Measurements from ENCODE around the gene FMO5. TPM values are rescaled to one million over a fixed set of nuclear protein-coding genes. Genes with fewer than 3 reads are reported as not detected.

FMO5 gene
- total and polyA plus RNA-seq, 2 of the 13 experiments (the other 11 are each of a cell fraction or from before 2014, with no cell fraction given), result 48.2 to 149 TPM

DNA sequence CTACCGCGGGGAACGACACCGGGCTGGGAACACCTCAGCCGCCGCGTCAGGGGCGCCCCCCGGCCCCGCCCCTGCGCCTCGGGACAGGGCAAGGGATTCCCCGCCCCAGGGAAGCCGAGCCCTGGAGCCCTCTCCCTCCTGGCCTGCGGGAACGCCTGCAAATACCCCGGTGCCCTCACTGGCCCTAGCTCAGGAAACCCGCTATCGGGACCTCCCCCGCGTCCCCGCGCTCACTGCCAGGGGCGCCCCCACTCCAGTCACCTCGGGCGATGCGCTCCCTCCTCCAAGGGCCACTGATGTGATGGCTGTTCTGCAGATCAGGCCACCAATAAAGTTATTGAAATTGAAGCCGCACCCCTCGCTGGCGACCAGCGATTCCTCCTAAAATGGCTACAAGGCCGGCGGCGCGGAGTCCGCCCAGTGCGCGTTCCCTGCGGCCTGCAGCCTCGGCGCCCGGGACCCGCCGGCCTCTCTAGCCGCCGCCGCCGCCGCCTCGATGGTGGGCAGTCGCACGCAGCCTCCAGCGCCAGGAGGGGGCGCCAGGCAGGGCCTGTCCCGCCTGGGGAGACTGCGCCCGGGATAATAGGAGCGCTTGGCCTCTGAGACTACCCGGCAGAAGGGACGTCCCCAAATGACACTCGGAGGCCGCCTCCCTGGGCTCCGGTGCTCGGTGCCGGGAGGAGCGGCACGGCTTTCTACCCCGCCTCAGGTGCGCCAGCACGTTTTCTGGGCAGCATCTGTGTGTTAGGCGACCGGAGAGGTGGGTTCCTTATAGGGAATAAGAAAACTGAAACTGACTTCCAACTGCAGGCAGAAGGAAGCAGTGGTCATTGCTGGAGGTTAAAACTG lies 52.7 kb downstream of the FMO5 start, which contains the start of gene PRKAB2 (continued):
- TF ChIP-seq, protein P1, sequence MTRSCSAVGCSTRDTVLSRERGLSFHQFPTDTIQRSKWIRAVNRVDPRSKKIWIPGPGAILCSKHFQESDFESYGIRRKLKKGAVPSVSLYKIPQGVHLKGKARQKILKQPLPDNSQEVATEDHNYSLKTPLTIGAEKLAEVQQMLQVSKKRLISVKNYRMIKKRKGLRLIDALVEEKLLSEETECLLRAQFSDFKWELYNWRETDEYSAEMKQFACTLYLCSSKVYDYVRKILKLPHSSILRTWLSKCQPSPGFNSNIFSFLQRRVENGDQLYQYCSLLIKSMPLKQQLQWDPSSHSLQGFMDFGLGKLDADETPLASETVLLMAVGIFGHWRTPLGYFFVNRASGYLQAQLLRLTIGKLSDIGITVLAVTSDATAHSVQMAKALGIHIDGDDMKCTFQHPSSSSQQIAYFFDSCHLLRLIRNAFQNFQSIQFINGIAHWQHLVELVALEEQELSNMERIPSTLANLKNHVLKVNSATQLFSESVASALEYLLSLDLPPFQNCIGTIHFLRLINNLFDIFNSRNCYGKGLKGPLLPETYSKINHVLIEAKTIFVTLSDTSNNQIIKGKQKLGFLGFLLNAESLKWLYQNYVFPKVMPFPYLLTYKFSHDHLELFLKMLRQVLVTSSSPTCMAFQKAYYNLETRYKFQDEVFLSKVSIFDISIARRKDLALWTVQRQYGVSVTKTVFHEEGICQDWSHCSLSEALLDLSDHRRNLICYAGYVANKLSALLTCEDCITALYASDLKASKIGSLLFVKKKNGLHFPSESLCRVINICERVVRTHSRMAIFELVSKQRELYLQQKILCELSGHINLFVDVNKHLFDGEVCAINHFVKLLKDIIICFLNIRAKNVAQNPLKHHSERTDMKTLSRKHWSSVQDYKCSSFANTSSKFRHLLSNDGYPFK (CRISPR knock-in tag; IDR thresholded peaks at IDR 0.05; ENCODE audit: borderline replicate concordance), result peak; percentile 66; the same call in 1 of the 2 replicates
- peak; percentile 45; the same call in 1 of the 2 replicates for TF ChIP-seq SOX13 (IDR thresholded peaks at IDR 0.05)
- peak in 1 of 2 experiments; percentile 67; a peak in 1 of 4 replicates for TF ChIP-seq SOX13 (CRISPR knock-in tag; conservative IDR thresholded peaks at IDR 0.05 in 1 of 2, IDR thresholded peaks at IDR 0.05 in 1 of 2)
- no peak for TF ChIP-seq PLRG1 (conservative IDR thresholded peaks at IDR 0.05)
- 0 out of 2 replicates have a peak, but pooled peaks have one; percentile 29 for TF ChIP-seq HHEX (CRISPR knock-in tag; IDR thresholded peaks at IDR 0.05)
- no peak; the same call in 1 of the 2 replicates for TF ChIP-seq ETV6 (CRISPR knock-in tag; conservative IDR thresholded peaks at IDR 0.05)
- TF ChIP-seq ZNF20 (CRISPR knock-in tag; IDR thresholded peaks at IDR 0.05), result 0 out of 2 replicates have a peak, but pooled peaks have one; percentile 50
- TF ChIP-seq ZNF703 (CRISPR knock-in tag; IDR thresholded peaks at IDR 0.05; ENCODE audit: borderline replicate concordance), result peak; percentile 84
- TF ChIP-seq ZNF234 (CRISPR knock-in tag; conservative IDR thresholded peaks at IDR 0.05), result no peak
- TF ChIP-seq, protein P2, sequence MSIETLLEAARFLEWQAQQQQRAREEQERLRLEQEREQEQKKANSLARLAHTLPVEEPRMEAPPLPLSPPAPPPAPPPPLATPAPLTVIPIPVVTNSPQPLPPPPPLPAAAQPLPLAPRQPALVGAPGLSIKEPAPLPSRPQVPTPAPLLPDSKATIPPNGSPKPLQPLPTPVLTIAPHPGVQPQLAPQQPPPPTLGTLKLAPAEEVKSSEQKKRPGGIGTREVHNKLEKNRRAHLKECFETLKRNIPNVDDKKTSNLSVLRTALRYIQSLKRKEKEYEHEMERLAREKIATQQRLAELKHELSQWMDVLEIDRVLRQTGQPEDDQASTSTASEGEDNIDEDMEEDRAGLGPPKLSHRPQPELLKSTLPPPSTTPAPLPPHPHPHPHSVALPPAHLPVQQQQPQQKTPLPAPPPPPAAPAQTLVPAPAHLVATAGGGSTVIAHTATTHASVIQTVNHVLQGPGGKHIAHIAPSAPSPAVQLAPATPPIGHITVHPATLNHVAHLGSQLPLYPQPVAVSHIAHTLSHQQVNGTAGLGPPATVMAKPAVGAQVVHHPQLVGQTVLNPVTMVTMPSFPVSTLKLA (IDR thresholded peaks at IDR 0.05), result no peak
- TF ChIP-seq TMF1 (CRISPR knock-in tag; IDR thresholded peaks at IDR 0.05; ENCODE audit: low read depth), result no peak; the same call in 1 of the 2 replicates
- TF ChIP-seq, protein P3, sequence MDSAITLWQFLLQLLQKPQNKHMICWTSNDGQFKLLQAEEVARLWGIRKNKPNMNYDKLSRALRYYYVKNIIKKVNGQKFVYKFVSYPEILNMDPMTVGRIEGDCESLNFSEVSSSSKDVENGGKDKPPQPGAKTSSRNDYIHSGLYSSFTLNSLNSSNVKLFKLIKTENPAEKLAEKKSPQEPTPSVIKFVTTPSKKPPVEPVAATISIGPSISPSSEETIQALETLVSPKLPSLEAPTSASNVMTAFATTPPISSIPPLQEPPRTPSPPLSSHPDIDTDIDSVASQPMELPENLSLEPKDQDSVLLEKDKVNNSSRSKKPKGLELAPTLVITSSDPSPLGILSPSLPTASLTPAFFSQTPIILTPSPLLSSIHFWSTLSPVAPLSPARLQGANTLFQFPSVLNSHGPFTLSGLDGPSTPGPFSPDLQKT (CRISPR knock-in tag; IDR thresholded peaks at IDR 0.05; ENCODE audit: borderline replicate concordance), result no peak
- peak; percentile 56; the same call in 1 of the 2 replicates for TF ChIP-seq SALL2 (CRISPR knock-in tag; IDR thresholded peaks at IDR 0.05)
- TF ChIP-seq SMARCC2 (IDR thresholded peaks at IDR 0.05), result no peak
- no peak for TF ChIP-seq ARID2 (CRISPR knock-in tag; IDR thresholded peaks at IDR 0.05; ENCODE audit: borderline replicate concordance)
- no peak for TF ChIP-seq ZNF549 (CRISPR knock-in tag; IDR thresholded peaks at IDR 0.05)
- TF ChIP-seq ZNF30 (CRISPR knock-in tag; IDR thresholded peaks at IDR 0.05), result 0 out of 2 replicates have a peak, but pooled peaks have one; percentile 47
- peak; percentile 49; the same call in 1 of the 2 replicates for TF ChIP-seq HES4 (CRISPR knock-in tag; IDR thresholded peaks at IDR 0.05; ENCODE audit: borderline replicate concordance)
- peak; percentile 85 for TF ChIP-seq ELF3 (CRISPR knock-in tag; IDR thresholded peaks at IDR 0.05)
- peak; percentile 81; the same call in 1 of the 2 replicates for TF ChIP-seq ZMAT3 (CRISPR knock-in tag; conservative IDR thresholded peaks at IDR 0.05)

Measured in HepG2 (cell line).